Measurements from ENCODE around the gene MCRIP2.

DNA sequence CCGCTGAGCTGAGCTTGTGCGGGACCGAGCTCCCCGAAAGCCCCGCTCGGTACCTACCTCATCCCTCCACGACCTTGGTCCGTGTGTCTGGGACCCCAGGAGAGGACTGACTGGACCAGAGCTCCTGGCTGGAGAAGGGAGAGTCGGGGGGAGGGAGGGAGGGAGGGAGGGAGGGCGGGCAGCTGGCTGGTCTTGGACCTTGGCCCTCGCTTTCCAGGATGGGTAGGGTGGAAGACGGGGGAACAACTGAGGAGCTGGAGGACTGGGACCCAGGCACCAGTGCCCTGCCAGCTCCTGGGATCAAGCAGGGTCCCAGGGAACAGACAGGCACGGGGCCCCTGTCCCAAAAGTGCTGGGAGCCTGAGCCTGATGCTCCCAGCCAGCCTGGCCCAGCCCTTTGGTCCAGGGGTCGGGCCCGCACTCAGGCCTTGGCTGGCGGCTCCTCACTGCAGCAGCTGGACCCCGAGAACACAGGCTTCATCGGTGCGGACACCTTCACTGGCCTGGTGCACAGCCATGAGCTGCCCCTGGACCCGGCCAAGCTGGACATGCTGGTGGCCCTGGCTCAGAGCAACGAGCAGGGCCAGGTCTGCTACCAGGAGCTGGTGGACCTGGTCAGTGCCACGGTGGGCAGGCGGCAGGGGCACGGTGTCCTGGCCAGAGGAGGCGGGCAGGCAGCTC is 34.4 kb downstream of the MCRIP2 start:
- TF ChIP-seq, protein P1, sequence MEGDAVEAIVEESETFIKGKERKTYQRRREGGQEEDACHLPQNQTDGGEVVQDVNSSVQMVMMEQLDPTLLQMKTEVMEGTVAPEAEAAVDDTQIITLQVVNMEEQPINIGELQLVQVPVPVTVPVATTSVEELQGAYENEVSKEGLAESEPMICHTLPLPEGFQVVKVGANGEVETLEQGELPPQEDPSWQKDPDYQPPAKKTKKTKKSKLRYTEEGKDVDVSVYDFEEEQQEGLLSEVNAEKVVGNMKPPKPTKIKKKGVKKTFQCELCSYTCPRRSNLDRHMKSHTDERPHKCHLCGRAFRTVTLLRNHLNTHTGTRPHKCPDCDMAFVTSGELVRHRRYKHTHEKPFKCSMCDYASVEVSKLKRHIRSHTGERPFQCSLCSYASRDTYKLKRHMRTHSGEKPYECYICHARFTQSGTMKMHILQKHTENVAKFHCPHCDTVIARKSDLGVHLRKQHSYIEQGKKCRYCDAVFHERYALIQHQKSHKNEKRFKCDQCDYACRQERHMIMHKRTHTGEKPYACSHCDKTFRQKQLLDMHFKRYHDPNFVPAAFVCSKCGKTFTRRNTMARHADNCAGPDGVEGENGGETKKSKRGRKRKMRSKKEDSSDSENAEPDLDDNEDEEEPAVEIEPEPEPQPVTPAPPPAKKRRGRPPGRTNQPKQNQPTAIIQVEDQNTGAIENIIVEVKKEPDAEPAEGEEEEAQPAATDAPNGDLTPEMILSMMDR (IDR thresholded peaks at IDR 0.05 in 8 of 11, conservative IDR thresholded peaks at IDR 0.05 in 3 of 11), result no peak
- TF ChIP-seq POLR2A (IDR thresholded peaks at IDR 0.05), result no peak

All from spleen (tissue), 7 donors.